Activated CD4-positive, alpha-beta T cell treated with anti-CD3 and anti-CD28 coated beads, Interleukin-2, amount 50 U/mL, for 24 hours (primary cell): ENCODE results near the gene TBRG1.

Experiments
- DNase-seq, 2 donors: peaks; one replicate each; pipeline ENCODE4 v3.0.0-alpha.2; 2020; ENCODE audit warnings: low read depth in 1 of 2, low spot score in 1 of 2

TBRG1 gene

DNA sequence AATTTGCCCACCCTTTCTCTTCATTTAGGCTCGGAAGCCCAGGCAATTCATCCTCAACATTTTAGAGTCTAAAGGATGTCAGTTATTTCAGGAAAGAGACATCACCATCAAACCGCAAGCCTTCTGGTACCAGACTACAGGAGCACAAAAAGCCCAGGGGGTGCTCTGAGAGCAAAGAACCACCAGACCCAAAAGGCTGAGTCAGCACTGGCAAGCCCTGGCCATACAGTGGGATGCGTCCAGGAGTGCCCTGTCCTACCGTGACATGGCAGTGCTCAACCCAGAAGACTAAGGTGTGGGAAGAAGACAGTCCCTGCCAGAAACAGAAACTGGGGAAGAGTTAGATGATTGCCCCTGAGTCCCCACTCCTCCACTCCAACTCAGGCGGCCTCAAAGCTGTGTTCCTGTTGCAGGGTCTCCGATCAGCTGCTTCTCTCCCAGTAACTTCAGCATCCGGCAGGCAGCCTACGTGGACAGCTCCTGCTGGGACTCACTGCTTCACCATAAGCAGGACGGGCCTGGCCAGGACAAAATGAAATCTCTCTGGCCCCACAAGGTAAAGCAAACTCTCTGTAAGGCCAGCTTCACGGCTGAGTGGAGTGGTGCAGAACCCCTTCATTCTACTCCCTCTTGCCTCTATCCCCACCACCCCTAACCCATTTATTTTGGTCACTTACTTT, 10.0 kb upstream of the TBRG1 start:
- no peak for DNase-seq

DNA sequence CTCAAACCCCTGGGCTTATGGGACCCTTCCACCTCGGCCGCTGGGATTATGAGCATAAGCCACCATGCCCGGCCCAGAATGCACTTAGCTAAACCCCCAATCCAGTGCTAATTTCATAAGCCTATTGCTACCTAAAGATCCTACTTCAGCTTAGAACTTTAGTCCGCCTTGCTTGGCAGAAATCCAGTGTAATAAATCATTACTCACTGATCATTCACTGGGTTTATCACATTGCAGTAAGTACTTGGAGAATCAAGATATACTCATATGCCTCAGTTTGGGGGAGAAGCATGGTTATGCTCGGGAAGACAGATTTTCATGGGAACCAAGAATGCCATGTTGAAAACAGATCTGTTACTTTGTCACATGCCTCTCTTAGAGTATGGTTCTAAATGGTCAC, 3.8 kb upstream of the TBRG1 start:
- no peak for DNase-seq

DNA sequence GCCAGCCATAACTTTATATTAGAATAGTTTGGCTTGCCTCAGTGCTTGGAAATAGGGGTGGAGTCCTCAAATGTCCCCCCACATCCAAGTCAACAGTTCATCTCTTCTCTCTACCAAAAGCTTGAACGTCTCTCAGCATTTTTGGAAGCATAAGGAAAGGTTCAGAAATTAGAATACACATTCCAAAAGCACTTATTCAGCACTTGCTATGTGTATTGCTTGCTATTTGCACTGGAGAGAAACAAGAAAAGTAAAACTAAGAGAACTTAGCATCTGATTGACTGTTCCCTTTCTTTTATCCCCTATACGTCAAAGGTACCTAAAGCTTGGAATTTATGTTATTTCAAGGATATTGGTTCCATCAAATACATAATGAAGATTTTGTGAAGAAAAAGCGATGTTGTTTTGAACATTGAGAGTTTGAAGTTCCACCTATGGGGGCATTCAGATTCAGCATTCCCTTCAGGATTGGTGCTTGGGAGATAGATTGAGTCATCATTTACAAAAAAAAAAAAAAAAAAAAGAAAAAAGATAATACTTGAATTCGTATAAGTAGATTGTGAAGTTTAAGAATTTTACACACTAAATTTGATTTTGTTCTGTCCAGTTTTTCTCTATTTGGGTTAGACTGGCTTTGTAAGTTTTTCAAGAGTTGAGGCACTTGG, 1.3 kb downstream of the TBRG1 start:
- no peak for DNase-seq

DNA sequence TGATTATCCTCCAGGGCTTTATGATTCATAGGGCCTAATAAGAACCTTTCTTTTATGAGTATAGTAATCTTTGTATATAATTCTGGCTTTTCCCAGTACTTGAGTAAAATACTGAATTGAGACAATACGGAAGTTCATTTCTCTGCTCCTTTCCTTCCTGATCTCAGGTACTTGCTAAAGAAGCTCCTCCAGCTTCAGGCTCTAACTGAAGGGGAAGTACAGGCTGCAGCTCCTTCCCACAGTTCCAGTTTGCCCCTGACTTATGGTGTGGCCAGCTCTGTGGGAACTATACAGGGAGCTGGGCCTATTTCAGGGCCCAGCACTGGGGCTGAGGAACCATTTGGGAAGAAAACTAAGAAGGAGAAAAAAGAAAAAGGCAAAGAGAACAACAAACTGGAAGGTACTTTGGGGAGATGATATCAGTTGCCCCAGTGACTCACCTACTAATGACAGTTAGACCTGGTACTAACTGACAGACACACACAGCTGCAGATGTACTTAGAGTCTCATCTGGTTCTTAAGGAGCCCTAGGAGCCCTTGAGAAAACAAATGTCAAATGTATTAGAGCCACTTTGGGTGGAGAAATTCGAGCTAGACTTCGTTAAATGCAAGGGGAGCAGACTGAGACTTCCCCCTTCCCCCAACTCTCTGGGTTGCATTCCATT, 3.0 kb downstream of the TBRG1 start:
- no peak for DNase-seq

DNA sequence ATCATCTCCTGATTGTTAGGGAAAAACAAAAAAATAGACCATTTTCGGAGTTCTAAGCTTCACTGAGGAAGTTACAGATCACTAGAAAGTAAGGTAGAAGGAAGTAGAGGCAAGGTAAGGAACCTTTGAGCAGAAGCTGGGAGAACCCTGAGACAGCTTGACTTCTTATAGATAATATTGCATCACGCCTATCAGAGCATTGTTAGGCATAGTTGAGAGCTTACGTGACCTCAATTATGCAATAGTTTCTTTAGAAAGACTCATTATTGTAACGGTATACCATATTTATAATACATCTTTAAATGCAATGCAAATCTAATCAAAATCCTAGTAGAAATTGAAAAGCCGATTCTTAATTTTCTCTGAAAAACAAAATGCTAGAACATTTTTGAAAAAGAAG, 4.9 kb downstream of the TBRG1 start:
- no peak for DNase-seq

DNA sequence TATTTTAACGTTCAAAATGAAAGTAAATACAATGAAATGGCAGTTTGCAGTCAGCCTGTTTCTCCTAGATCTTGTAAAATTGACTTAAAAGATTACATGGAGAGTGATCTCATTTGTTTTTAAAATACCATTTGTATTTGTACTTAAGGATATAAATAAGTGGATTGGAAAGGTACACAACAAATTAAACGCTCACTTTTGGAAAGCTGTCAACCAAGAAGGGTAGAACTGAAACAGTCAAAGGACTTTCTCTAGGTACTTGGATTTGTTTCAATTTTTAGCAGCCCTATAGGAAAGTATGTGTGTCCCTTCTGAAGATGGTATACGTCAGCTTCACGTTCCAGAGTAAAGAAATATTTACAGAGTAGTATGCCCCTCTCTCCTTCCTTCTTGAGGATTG, 7.3 kb downstream of the TBRG1 start:
- DNase-seq: no peak

DNA sequence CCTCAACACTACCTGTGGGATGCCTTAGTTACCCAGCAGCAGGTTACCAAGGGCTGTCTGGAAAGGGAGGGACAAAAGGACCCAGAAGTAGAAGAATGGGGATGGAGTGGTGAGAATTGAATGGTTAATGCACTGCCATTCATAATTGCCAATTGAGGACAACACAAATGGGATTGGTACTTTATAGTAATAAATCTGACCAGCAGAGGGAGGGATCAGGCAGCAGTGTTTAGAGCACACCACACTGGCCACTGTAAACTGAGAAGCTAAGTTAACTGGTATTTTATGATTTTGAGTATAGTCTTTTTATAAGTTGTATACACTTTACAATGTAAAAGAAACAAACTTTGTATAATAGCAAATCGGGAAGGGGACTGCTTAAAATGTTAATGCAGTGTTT, 10.7 kb downstream of the TBRG1 start:
- no peak for DNase-seq

DNA sequence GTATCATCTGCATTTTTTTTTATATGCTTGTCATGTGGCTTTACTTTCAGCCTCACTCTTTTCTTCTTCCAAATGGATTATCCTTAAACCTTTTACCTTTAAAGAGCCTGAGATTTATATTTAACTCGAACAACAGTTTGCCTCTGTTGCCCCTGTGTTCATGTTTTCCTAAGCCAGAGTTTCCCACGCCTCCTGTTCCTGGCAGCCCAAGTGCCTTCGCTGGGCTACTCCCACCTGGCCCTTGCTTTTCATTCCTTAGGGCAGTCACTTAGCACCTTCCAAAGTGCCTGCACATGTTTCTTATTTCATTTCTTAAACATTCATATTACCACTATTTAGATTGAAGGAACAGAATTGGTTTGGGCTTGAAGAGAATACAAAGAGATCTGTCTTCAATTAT, 13.3 kb downstream of the TBRG1 start:
- no peak for DNase-seq

DNA sequence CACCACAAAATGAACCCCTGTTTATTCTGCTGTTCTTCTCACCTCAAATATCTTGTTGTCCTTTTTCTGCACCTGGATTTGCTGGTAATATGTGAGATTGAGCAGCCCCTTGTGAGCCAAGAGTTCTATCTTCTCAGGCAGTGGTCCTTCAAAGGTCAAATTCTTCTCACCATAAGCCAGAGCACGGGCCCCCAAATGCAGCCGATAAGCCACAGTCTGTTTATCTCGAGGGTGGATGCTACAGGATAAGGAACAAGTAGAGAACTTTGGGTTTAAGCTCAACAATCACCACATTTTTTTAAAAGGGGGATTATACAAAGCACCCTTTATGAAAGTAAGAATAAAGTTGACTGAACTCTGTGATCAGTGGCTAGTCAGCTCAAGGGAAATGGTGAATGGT, 15.8 kb downstream of the TBRG1 start:
- no peak for DNase-seq

DNA sequence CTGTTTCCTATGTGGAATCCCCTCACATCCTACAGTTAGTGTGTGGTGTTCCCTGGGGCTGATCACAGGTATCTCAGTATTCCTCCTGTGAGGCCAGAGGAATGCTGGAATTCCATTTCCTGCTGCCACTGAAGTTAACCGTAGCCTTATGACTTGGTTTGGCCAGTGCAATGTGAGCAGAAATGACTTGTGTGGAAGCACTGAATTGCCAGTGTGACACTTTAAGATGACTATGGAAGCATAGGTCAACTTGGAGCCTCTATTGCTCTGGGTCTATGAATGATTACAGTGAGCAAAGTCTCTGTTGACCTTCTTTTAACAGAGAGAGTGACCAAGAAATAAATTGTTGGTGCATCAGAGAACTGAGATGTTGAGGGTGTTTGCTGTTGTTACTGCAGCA, 16.5 kb downstream of the TBRG1 start:
- no peak for DNase-seq

DNA sequence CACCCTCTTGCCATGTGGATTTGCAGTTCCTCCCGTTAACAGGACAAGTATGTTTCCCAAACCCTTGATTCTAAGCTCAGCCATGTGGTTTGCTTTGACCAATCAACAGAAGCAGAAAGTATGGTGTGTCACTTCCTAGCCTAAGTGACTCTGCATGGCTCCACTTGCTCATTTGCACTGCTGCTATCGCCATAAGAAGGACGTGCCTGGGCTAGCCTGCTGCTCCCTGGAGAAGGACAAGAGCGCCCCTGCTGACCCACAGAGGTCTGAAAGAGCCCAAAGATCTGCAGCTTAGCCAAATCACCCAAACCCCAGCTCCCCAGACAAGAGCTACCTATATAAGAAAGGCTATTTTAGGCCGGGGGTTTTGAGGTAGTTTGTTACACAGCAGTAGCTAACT, 18.0 kb downstream of the TBRG1 start:
- DNase-seq: no peak

DNA sequence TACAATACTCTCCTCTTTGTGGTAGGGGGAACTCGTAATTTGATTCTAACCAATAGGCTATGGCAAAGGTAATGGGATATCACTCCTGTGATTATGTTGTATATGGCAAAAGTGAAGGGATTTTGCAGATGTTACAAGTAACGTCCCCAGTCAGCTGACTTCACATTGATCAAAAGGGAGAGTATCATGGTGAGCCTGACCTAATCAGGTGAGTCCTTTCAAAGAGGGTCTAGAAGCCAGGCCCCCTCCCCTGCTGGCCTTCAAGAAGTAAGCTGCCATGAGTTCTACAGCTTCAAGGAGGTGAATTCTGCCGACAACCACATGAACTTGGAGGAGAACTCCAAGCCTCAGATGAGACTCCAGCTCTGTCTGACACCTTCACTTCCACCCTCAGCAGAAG, 20.0 kb downstream of the TBRG1 start:
- no peak for DNase-seq

DNA sequence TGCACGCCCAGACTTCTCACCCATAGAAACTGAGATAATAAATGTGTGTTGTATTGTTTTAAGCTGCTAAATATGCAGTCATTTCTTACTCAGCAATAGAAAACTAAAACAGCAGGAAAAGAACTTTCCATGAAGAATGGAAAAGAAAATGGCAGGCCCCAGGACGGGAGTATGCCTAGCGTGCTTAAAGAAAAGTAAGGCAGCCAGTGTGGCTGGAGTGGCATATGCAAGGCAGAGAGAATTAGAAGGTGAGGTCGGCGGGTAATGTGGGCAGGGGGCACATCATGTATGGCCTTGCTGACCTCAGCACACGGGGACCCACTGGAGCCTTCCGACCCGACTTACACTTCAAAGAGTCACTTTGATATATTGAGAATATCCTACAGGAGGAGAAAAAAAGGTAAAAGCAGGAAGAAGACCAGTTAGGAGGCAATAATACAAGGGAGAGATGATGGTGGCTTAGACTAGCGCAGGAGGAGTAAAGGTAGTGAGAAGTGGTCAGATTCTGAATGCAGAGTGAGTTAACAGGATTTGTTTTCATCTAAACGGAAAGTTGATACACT, 20.5 kb downstream of the TBRG1 start:
- no peak for DNase-seq

DNA sequence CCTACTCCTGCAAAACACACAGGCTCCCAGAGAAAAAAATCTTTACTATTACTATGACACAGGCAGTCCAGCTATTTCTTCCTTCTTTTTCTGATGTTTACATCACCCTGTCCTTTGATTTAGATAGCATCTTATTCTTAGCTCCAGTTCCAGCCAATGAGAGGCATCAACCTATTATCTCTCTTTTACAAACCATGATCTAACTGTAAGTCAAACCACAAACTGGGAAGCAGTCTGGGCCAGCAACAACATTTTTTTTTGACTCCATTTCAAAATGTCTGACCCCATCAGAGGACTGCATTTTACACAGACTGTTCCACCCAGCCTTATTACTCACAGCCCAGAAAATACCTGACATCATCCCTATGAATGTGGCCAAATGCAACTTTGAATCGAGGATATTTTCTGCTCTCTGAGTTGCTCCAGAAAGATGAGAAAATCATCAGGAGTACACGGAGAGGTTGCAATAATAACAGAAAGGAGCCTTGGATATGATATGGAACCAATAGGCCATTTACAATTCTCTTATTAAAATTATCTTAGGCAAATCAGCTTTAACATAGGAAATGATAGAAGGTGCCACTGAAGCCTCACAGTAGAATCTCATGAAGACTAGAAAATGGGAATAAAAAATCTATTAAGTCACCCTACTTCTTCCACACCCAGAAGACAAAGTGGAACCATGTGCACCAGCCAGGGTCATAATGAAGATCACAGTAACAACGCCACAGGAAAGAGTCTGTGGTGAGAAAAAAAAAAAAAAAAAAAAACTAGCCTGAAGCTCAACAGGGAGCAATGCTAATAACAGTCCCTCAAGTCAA, 21.2 kb downstream of the TBRG1 start:
- DNase-seq: no peak

DNA sequence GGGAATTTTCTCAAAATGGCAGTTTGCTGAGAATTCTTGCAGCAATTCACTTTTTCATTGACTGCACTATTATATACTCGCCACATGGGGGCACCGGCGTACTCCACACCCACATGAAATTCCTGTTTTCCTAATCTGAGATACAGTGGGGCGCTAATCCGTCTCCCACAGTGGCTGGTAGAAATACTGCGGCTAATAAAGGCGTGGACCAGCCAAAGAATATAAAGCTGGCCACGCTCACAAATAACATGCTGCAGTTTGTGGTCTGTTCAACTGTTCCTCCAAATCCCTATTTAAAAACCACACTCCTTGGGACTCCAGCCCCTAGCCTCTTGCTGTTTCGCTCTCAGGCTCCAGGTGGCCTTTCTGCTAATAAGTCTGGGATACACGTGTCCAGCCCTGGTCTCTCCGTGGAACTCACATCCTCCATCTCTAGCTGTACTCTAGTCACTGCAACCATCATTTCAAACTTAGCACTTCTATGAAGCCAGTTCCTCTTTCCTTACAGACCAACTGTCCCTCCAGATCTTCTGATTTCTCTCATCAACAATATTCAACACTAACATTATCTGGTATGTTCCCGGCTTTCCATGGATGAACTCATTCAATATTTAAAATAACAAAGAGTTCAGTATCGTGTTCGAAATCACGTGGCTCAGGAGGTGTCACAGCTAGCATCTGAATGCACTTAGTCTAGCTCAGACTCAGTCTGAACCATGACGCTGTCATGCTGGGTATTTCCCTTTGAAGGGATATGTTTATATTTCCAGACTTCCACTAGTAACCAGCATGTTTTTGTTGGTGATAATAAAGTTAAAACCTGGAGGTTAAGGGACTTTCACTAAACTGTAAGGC, 22.0 kb downstream of the TBRG1 start:
- no peak for DNase-seq

DNA sequence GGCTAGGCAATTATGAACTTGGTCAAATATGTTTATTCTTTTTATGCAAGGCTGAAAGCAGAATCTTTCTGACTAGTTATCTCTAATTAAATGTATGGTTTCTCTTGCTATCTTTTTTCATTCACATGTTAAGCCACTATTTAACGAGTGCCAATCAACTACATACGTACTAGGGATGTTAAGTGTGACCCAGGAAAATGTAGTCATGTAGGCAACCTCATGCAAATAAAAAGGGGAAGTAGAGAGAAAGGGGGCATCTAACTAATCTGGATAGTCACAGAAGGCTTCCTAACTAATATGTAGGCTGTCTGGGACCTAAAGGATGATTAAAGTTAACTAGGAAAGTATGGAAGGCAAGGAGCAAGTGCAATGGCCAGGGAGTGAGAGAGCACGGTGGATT, 23.5 kb downstream of the TBRG1 start:
- DNase-seq: no peak

DNA sequence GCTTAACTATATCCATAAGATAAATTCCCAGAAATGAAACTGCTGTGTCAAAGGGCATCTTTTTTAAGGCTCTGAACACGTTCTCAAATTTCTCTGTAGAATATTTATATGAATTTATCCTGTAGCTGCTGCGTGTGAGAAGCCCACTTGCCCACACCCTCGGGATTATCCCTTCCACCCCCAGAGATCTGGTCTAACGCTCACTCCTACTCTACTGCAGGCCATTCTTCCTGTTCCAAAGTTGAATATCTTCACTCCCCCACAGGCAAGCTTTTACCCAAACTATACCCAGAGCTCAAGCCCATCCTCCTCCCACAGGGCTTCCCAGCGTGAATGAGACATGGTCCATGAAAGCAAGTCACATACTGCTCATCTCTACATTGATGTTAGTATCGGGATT, 25.9 kb downstream of the TBRG1 start:
- DNase-seq: no peak

DNA sequence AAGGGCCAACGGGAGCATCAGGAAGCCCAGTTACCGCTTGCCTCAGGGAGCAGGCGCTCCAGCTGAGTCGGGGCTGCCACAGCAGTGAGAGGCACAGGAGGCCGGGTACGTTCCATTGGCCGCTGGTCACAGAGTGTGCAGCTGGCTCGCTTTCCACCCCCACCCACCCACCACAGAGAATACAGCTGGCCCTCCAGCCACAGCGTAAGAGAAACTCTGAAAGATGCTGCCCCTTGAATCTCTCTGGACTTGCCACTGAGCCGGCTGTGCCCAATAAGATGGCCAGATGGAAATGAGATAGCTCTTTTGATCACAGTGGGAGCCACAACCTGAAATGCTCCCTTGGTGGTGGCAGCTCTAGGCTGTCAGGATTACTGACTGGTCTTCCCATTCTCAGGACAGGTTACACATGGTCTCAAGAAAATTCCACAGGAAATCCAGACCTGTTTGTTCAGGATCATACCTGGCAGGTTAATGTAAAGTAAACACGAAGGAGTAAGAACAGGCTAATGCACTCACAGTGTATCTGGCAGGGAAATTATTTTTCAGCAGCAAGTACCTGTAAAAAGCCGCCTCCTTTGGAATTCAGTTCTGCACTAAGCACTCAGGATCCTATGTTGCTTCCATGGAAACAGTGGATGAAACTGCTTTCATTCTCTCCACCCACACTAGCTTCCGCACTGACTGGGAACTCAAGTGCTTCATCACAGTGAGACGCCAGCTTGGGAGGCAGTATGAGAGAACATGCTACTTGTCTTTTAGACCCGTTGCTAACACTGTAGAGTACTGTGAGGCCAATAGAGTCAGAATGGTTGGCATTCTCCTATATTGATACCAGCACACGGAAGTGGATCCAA, 34.3 kb downstream of the TBRG1 start:
- no peak for DNase-seq

DNA sequence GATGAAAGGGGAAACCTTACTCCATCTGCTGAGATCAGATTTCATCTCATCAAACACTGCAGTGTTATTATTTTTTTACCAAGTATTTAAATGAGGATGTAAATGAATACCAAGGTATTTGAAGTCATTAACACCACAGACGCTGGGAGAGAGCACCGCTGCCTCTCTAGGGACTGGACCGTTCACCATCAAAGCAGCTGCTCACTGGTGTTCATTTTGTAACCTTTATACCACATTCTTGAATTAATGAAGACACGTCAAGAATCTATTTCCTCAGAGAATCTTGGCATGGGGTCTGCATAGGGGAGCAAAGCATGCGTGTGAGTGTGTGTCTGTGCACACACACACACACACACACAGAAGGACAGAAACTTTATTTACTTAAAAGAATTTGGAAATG, 35.2 kb downstream of the TBRG1 start:
- DNase-seq: no peak

DNA sequence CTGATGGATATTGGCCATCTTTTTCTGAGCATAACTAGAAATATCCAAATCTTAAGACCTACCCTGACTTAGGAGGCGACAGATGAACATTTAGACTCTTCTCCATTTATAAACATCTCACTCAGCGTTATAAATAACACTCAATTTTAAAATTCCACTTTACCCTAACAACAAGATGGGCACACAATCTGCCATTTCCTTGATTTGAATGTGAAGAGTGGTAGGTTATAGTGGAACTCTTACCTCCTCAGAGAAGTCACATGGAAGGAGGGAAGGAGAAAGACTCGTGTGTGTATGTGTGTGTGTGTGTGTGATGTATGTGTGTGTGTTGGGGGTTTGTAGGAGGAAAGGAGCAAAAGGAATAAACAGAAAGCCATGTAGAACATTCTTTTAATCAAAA, 35.8 kb downstream of the TBRG1 start:
- DNase-seq: no peak
